H9 (cell line): Measurements from ENCODE around the gene MTOR. TPM values are rescaled to one million over a fixed set of nuclear protein-coding genes. Genes with fewer than 3 reads are reported as not detected.
A peak's percentile ranks its signal among the peaks of the same experiment; 100 is the strongest.

Source experiments
- DNase-seq: peaks from one replicate; pipeline ENCODE4 v3.0.0-alpha.2; 2017
- H2AFZ ChIP-seq: one replicate; pipeline ENCODE4 v1.6.1; 2013; ENCODE audit warnings: mild to moderate bottlenecking, low read length, control low read depth, moderate library complexity
- H2AK5ac ChIP-seq: 2 replicates; pipeline ENCODE4 v1.6.1; 2013; ENCODE audit warnings: low read length, control low read depth, mixed read lengths; ENCODE audit not compliant: insufficient read length
- H2BK120ac ChIP-seq: one replicate; pipeline ENCODE4 v1.6.1; 2013; ENCODE audit warnings: low read depth, mild to moderate bottlenecking, low read length, control low read depth, inconsistent platforms; ENCODE audit not compliant: poor library complexity, severe bottlenecking
- H2BK12ac ChIP-seq: 2 replicates; pipeline ENCODE4 v1.6.1; 2013; ENCODE audit warnings: low read length, control low read depth, mixed read lengths, low read depth; ENCODE audit not compliant: insufficient read length
- H2BK15ac ChIP-seq: 2 replicates; pipeline ENCODE4 v1.6.1; 2013; ENCODE audit warnings: low read depth, low read length, control low read depth
- H2BK20ac ChIP-seq: one replicate; pipeline ENCODE4 v1.6.1; 2013; ENCODE audit warnings: low read depth, mild to moderate bottlenecking, low read length, control low read depth, inconsistent platforms; ENCODE audit not compliant: poor library complexity, severe bottlenecking
- H2BK5ac ChIP-seq: 2 replicates; pipeline ENCODE4 v1.6.1; 2013; ENCODE audit warnings: low read length, control low read depth, mixed read lengths; ENCODE audit not compliant: insufficient read length
- H3K14ac ChIP-seq: 2 replicates; pipeline ENCODE4 v1.6.1; 2013; ENCODE audit warnings: low read length, control low read depth; ENCODE audit not compliant: insufficient read depth
- H3K18ac ChIP-seq: 2 replicates; pipeline ENCODE4 v1.6.1; 2013; ENCODE audit warnings: low read depth, mild to moderate bottlenecking, mixed read lengths, low read length, control low read depth; ENCODE audit not compliant: insufficient read length
- H3K23ac ChIP-seq: 2 replicates; pipeline ENCODE4 v1.6.1; 2013; ENCODE audit warnings: low read length, control low read depth, mixed read lengths, low read depth; ENCODE audit not compliant: insufficient read length
- H3K23me2 ChIP-seq: 2 replicates; pipeline ENCODE4 v1.6.1; 2013; ENCODE audit warnings: low read depth, mild to moderate bottlenecking, mixed read lengths, low read length, control low read depth; ENCODE audit not compliant: insufficient read length, poor library complexity, severe bottlenecking
- H3K27ac ChIP-seq: 2 replicates; pipeline ENCODE4 v1.5.1; 2013; ENCODE audit warnings: low read length, control low read depth, mixed read lengths, low read depth; ENCODE audit not compliant: insufficient read length
- H3K27me3 ChIP-seq: 2 replicates; pipeline ENCODE4 v1.6.1; 2013; ENCODE audit warnings: low read length, control low read depth, inconsistent platforms; ENCODE audit not compliant: insufficient read depth
- H3K4ac ChIP-seq: 2 replicates; pipeline ENCODE4 v1.6.1; 2013; ENCODE audit warnings: low read depth, mild to moderate bottlenecking, control low read depth, inconsistent platforms, low read length, moderate library complexity
- H3K4me1 ChIP-seq: 2 replicates; pipeline ENCODE4 v1.6.1; 2013; ENCODE audit warnings: low read length, control low read depth, inconsistent platforms; ENCODE audit not compliant: insufficient read depth
- H3K4me2 ChIP-seq: 2 replicates; pipeline ENCODE4 v1.6.1; 2013; ENCODE audit warnings: low read length, control low read depth, mixed read lengths; ENCODE audit not compliant: insufficient read length, insufficient read depth
- H3K56ac ChIP-seq: 2 replicates; pipeline ENCODE4 v1.6.1; 2013; ENCODE audit warnings: low read depth, mild to moderate bottlenecking, mixed read lengths, low read length, control low read depth; ENCODE audit not compliant: insufficient read length
- H3K79me1 ChIP-seq: 2 replicates; pipeline ENCODE4 v1.6.1; 2013; ENCODE audit warnings: low read depth, mild to moderate bottlenecking, moderate library complexity, low read length, control low read depth, inconsistent platforms; ENCODE audit not compliant: insufficient read depth, poor library complexity, severe bottlenecking
- H3K79me2 ChIP-seq: 2 replicates; pipeline ENCODE4 v1.6.1; 2013; ENCODE audit warnings: low read length, control low read depth, inconsistent platforms; ENCODE audit not compliant: insufficient read depth
- H3K9ac ChIP-seq: 2 replicates; pipeline ENCODE4 v1.6.1; 2013; ENCODE audit warnings: low read length, control low read depth, mixed read lengths; ENCODE audit not compliant: insufficient read length; ENCODE audit errors: extremely low read depth
- H3K9me3 ChIP-seq: one replicate; pipeline ENCODE4 v1.6.1; 2013; ENCODE audit warnings: low read depth, low read length, inconsistent platforms; ENCODE audit not compliant: control insufficient read depth
- H3T11ph ChIP-seq: one replicate; pipeline ENCODE4 v1.6.1; 2013; ENCODE audit warnings: mild to moderate bottlenecking, low read length, control low read depth, inconsistent platforms
- H4K20me1 ChIP-seq: one replicate; pipeline ENCODE4 v1.6.1; 2013; ENCODE audit not compliant: control insufficient read depth, insufficient read length, insufficient read depth
- H4K5ac ChIP-seq: 2 replicates; pipeline ENCODE4 v1.6.1; 2013; ENCODE audit warnings: low read depth, mild to moderate bottlenecking, mixed read lengths, low read length, control low read depth; ENCODE audit not compliant: insufficient read length
- H4K8ac ChIP-seq: replicated peaks from 2 replicates; pipeline ENCODE4 v1.6.1; 2013; ENCODE audit warnings: low read length, control low read depth, mixed read lengths, low read depth; ENCODE audit not compliant: insufficient read length
- H4K91ac ChIP-seq: 2 replicates; pipeline ENCODE4 v1.6.1; 2013; ENCODE audit warnings: low read depth, mild to moderate bottlenecking, moderate library complexity, mixed read lengths, low read length, control low read depth; ENCODE audit not compliant: insufficient read length
- H3K27ac Mint-ChIP-seq, 3 experiments: 2 replicates in 2 of 3; 3 replicates in 1 of 3; pipeline ENCODE4 v1.8.0; 2020 to 2021; ENCODE audit warnings: mixed read lengths in 3 of 3, mild to moderate bottlenecking in 1 of 3, moderate library complexity in 1 of 3
- H3K27me3 Mint-ChIP-seq: 2 replicates; pipeline ENCODE4 v1.8.0; 2021; ENCODE audit warnings: low read depth, mild to moderate bottlenecking, moderate library complexity, mixed read lengths
- H3K36me3 Mint-ChIP-seq, 3 experiments: 2 replicates in 2 of 3; 3 replicates in 1 of 3; pipeline ENCODE4 v1.8.0; 2020 to 2021; ENCODE audit warnings: low read depth in 3 of 3, mixed read lengths in 3 of 3; ENCODE audit not compliant: insufficient read depth in 1 of 3
- H3K4me1 Mint-ChIP-seq, 2 experiments: 2 replicates each; pipeline ENCODE4 v1.8.0; 2020; ENCODE audit warnings: mixed read lengths in 2 of 2
- H3K4me3 Mint-ChIP-seq, 2 experiments: 2 replicates in 1 of 2; 3 replicates in 1 of 2; pipeline ENCODE4 v1.8.0; 2020 to 2021; ENCODE audit warnings: mild to moderate bottlenecking in 2 of 2, mixed read lengths in 2 of 2, moderate library complexity in 1 of 2
- H3K9me3 Mint-ChIP-seq, 2 experiments: 2 replicates in 1 of 2; 3 replicates in 1 of 2; pipeline ENCODE4 v1.8.0; 2020; ENCODE audit warnings: mild to moderate bottlenecking in 2 of 2, mixed read lengths in 2 of 2, moderate library complexity in 1 of 2
- WGBS: extraction: QIAGEN DNeasy Blood & Tissue Kit; methylation state at CpG from one replicate; pipeline ENCODE4 v1.1.7; 2013; ENCODE audit warnings: missing lambda C conversion rate, low lambda C conversion rate, mixed read lengths; ENCODE audit not compliant: insufficient read length; ENCODE audit errors: extremely low coverage; 5-methylcytosine and 5-hydroxymethylcytosine counted together
- total RNA-seq: library from RNA; stranded (reverse); gene quantifications from 2 replicates; pipeline ENCODE4 v1.2.1, GENCODE V29; 2021
- TF ChIP-seq, protein P1 (sequence below): fragments of 200-600 bp; sonication (generic); conservative IDR thresholded peaks from 3 replicates; pipeline ENCODE4 v1.8.0; 2021; ENCODE audit warnings: antibody characterized with exemption, mild to moderate bottlenecking

Gene MTOR
- total RNA-seq, 1 experiment from 2014 or later = 67.5 TPM

DNA sequence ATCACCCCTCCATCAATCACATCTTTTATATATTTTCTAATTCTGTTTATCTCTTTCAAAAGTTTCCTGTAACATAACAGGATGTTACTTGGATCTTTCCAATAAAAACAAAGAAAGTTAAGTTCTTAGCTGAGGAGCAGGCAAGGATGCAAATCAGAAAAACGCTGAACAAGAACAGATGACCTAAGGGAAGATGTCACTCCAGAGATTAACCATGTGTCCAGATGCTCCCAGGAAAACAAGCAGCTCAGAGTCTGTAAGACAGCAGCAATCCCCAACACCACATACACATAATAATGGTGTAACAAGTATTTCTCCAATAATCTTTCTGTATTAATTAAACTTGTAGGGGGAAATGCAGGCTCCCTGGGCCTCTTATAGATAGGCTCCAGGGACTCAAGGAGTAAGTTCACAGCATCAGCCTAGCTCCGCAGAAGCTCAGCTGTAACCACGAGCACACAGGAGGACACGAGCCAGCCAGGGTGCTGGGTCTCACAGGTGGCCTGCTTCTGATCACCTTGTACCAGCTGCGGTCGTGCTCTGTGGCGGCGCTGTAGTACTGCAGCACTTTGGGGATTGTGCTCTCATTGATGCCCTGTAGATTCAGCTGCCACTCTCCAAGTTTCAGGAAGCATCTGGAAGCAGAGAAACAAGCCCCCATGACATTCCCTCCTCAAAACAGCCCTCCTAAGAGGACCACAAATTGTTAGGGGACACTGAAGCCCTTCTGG is 129.6 kb downstream of the MTOR start:
- no peak overlapping the region for H3T11ph ChIP-seq
- H2AFZ ChIP-seq = no peak overlapping the region
- no peak overlapping the region for H4K8ac ChIP-seq
- WGBS = no CpG with 5 or more reads among the region's 8 CpGs
- H3K79me1 ChIP-seq = no peaks in the 10 kb centered on the region
- H4K91ac ChIP-seq = no peak overlapping the region
- no peak overlapping the region for H2BK120ac ChIP-seq
- no peak overlapping the region for H3K4ac ChIP-seq
- peak overlapping the region; percentile 10 for H2BK5ac ChIP-seq
- no peak overlapping the region for H2AK5ac ChIP-seq
- H3K4me2 ChIP-seq = no peak overlapping the region
- no peaks in the 10 kb centered on the region for H3K4me1 Mint-ChIP-seq
- H3K4me1 ChIP-seq = no peaks in the 10 kb centered on the region
- TF ChIP-seq, protein P1, sequence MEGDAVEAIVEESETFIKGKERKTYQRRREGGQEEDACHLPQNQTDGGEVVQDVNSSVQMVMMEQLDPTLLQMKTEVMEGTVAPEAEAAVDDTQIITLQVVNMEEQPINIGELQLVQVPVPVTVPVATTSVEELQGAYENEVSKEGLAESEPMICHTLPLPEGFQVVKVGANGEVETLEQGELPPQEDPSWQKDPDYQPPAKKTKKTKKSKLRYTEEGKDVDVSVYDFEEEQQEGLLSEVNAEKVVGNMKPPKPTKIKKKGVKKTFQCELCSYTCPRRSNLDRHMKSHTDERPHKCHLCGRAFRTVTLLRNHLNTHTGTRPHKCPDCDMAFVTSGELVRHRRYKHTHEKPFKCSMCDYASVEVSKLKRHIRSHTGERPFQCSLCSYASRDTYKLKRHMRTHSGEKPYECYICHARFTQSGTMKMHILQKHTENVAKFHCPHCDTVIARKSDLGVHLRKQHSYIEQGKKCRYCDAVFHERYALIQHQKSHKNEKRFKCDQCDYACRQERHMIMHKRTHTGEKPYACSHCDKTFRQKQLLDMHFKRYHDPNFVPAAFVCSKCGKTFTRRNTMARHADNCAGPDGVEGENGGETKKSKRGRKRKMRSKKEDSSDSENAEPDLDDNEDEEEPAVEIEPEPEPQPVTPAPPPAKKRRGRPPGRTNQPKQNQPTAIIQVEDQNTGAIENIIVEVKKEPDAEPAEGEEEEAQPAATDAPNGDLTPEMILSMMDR = 0 out of 3 replicates have a peak, but pooled peaks have one; percentile 13
- no peak overlapping the region for H3K23ac ChIP-seq
- H3K14ac ChIP-seq = no peak overlapping the region
- no peaks in the 10 kb centered on the region for H4K20me1 ChIP-seq
- H3K9ac ChIP-seq = no peak overlapping the region
- no peaks in the 10 kb centered on the region for H3K79me2 ChIP-seq
- no peak for DNase-seq
- no peaks in the 10 kb centered on the region for H3K9me3 Mint-ChIP-seq
- H3K4me3 Mint-ChIP-seq = no peak overlapping the region
- H3K56ac ChIP-seq = no peak overlapping the region
- no peak overlapping the region for H3K27ac ChIP-seq
- H3K36me3 Mint-ChIP-seq = peaks cover 27 to 80% (median 68%) of the 10 kb centered on the region in 3 experiments; a peak in 6 of 7 replicates
- no peaks in the 10 kb centered on the region for H3K9me3 ChIP-seq
- no peak overlapping the region for H2BK15ac ChIP-seq
- no peak overlapping the region for H2BK12ac ChIP-seq
- no peak overlapping the region for H2BK20ac ChIP-seq
- no peak overlapping the region for H3K27ac Mint-ChIP-seq
- H3K27me3 ChIP-seq = no peaks in the 10 kb centered on the region
- H4K5ac ChIP-seq = no peak overlapping the region
- no peak overlapping the region for H3K18ac ChIP-seq
- no peaks in the 10 kb centered on the region; the same call in 1 of the 2 replicates for H3K27me3 Mint-ChIP-seq
- H3K23me2 ChIP-seq = no peaks in the 10 kb centered on the region
